Measurements from ENCODE around the gene CD36. TPM values are rescaled to one million over a fixed set of nuclear protein-coding genes. Genes with fewer than 3 reads are reported as not detected.

Gene CD36
- total RNA-seq, 1 experiment from 2014 or later = 0.39 TPM

DNA sequence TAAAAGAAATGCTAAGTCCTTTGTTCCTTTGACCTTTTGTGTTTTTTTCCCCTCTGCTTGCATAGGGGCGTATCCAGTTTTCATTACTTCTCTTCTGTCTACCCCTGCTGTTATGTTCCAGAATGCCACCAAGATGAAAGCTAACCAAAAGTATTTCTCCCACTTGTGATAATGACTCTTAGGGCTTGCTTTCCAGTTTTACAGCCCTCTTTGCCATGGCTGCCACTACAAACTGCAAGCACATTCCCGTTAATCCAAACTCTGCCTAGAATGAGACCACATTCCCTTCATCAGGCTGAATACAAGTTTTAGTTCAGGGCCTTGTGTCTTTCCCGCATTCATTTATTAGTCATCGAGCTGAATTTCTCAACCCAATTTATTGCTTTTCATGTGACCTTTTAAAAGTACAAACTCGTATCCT is 23.6 kb upstream of the CD36 start:
- TF ChIP-seq, protein P1, sequence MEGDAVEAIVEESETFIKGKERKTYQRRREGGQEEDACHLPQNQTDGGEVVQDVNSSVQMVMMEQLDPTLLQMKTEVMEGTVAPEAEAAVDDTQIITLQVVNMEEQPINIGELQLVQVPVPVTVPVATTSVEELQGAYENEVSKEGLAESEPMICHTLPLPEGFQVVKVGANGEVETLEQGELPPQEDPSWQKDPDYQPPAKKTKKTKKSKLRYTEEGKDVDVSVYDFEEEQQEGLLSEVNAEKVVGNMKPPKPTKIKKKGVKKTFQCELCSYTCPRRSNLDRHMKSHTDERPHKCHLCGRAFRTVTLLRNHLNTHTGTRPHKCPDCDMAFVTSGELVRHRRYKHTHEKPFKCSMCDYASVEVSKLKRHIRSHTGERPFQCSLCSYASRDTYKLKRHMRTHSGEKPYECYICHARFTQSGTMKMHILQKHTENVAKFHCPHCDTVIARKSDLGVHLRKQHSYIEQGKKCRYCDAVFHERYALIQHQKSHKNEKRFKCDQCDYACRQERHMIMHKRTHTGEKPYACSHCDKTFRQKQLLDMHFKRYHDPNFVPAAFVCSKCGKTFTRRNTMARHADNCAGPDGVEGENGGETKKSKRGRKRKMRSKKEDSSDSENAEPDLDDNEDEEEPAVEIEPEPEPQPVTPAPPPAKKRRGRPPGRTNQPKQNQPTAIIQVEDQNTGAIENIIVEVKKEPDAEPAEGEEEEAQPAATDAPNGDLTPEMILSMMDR (conservative IDR thresholded peaks at IDR 0.05; ENCODE audit: low read depth, low read length) = no peak
- no peak for TF ChIP-seq EZH2 (IDR thresholded peaks at IDR 0.05; ENCODE audit: borderline replicate concordance, low read depth, low read length, poor library complexity, severe bottlenecking)
- POLR2A ChIA-PET (ENCODE audit: low non-redundant PET) = no interaction called here

GRCh38 chr7:80618096-80618495 is 20.3 kb upstream of the CD36 start:
- Histone ChIP-seq H3K9me3 (ENCODE audit: low read depth, low read length, poor library complexity, severe bottlenecking) (peaks cover 4% of the 10 kb centered on the region), H3K36me3 (ENCODE audit: insufficient read depth, low read length, poor library complexity, severe bottlenecking) (no peaks in the 10 kb centered on the region), H3K4me3 (ENCODE audit: low read depth, low read length, poor library complexity, severe bottlenecking) (no peak overlapping the region), H3K27me3 (replicated peaks; ENCODE audit: insufficient read depth, low read depth, low read length, poor library complexity) (no peaks in the 10 kb centered on the region), H3K4me1 (ENCODE audit: insufficient read depth, low read length, poor library complexity, severe bottlenecking) (peaks cover 6% of the 10 kb centered on the region), H3K27ac (ENCODE audit: low read depth, low read length, poor library complexity, severe bottlenecking) (no peak overlapping the region)
- ChIA-PET POLR2A (ENCODE audit: low non-redundant PET) (interaction anchor here (0.6 kb wide), 1 partner anchor 24 kb away, joined by 3 read pairs; no protein-coding TSS in a partner anchor), CTCF (no interaction called here)
- TF ChIP-seq, protein P1 (conservative IDR thresholded peaks at IDR 0.05; ENCODE audit: low read depth, low read length) = no peak
- TF ChIP-seq EZH2 (IDR thresholded peaks at IDR 0.05; ENCODE audit: borderline replicate concordance, low read depth, low read length, poor library complexity, severe bottlenecking) = no peak
- intact Hi-C loops (cut with micrococcal nuclease; ENCODE audit: unreplicated experiment) = no loop called here
- DNase-seq (ENCODE audit: low spot score) = no peak
- no TSS peak for BruUV-seq (replicated peaks)

More for the DNA sequence above, 23.6 kb upstream of the CD36 start:
- intact Hi-C loops (cut with micrococcal nuclease; ENCODE audit: unreplicated experiment) = no loop called here
- Histone ChIP-seq H3K9me3 (ENCODE audit: low read depth, low read length, poor library complexity, severe bottlenecking) (peaks cover 4% of the 10 kb centered on the region), H3K4me1 (ENCODE audit: insufficient read depth, low read length, poor library complexity, severe bottlenecking) (peaks cover 20% of the 10 kb centered on the region), H3K4me3 (ENCODE audit: low read depth, low read length, poor library complexity, severe bottlenecking) (no peak overlapping the region), H3K36me3 (ENCODE audit: insufficient read depth, low read length, poor library complexity, severe bottlenecking) (no peaks in the 10 kb centered on the region), H3K27ac (ENCODE audit: low read depth, low read length, poor library complexity, severe bottlenecking) (no peak overlapping the region), H3K27me3 (replicated peaks; ENCODE audit: insufficient read depth, low read depth, low read length, poor library complexity) (no peaks in the 10 kb centered on the region)
- no peak for DNase-seq (ENCODE audit: low spot score)
- CTCF ChIA-PET = no interaction called here
- no TSS peak for BruUV-seq (replicated peaks)

GRCh38 chr7:80619741-80620140 is 18.7 kb upstream of the CD36 start:
- no peak overlapping the region for H3K27ac ChIP-seq (ENCODE audit: low read depth, low read length, poor library complexity, severe bottlenecking)
- BruUV-seq (replicated peaks) = no TSS peak
- H3K27me3 ChIP-seq (replicated peaks; ENCODE audit: insufficient read depth, low read depth, low read length, poor library complexity) = no peaks in the 10 kb centered on the region
- H3K4me1 ChIP-seq (ENCODE audit: insufficient read depth, low read length, poor library complexity, severe bottlenecking) = no peaks in the 10 kb centered on the region
- TF ChIP-seq, protein P1 (conservative IDR thresholded peaks at IDR 0.05; ENCODE audit: low read depth, low read length) = no peak
- no peak for TF ChIP-seq EZH2 (IDR thresholded peaks at IDR 0.05; ENCODE audit: borderline replicate concordance, low read depth, low read length, poor library complexity, severe bottlenecking)
- H3K36me3 ChIP-seq (ENCODE audit: insufficient read depth, low read length, poor library complexity, severe bottlenecking) = no peaks in the 10 kb centered on the region
- intact Hi-C loops (cut with micrococcal nuclease; ENCODE audit: unreplicated experiment) = no loop called here
- ChIA-PET CTCF (no interaction called here), POLR2A (ENCODE audit: low non-redundant PET) (no interaction called here)
- no peak overlapping the region for H3K4me3 ChIP-seq (ENCODE audit: low read depth, low read length, poor library complexity, severe bottlenecking)
- no peak for DNase-seq (ENCODE audit: low spot score)
- H3K9me3 ChIP-seq (ENCODE audit: low read depth, low read length, poor library complexity, severe bottlenecking) = peaks cover 4% of the 10 kb centered on the region
